HG03108 (cell line): ENCODE results near the gene VEGFA.

ENCODE experiments used
- ATAC-seq: cut with Tn5 transposase; IDR thresholded peaks from one replicate; pipeline ENCODE4 v1.9.1; 2021; ENCODE audit warnings: moderate library complexity; ENCODE audit not compliant: unreplicated experiment

VEGFA gene

DNA sequence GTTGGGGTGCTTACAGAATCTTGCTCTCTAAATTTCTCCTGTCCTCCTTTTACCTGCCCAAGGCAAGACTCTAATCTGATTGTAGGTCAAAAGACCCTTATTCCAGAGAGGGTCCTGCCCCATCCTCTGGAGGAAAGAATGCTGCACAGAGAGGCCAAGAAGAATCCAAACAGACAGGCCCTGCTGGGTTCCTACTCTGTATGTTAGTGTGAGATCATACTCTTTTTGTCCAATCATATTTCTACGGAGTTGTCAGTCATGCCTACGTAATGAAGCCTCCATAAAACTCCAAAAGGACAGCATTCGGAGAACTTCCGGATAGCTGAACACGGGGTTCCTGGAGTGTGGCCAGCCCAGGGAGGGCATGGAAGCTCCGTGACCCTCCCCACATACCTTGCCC lies 50.5 kb downstream of the VEGFA start:
- no peak for ATAC-seq

DNA sequence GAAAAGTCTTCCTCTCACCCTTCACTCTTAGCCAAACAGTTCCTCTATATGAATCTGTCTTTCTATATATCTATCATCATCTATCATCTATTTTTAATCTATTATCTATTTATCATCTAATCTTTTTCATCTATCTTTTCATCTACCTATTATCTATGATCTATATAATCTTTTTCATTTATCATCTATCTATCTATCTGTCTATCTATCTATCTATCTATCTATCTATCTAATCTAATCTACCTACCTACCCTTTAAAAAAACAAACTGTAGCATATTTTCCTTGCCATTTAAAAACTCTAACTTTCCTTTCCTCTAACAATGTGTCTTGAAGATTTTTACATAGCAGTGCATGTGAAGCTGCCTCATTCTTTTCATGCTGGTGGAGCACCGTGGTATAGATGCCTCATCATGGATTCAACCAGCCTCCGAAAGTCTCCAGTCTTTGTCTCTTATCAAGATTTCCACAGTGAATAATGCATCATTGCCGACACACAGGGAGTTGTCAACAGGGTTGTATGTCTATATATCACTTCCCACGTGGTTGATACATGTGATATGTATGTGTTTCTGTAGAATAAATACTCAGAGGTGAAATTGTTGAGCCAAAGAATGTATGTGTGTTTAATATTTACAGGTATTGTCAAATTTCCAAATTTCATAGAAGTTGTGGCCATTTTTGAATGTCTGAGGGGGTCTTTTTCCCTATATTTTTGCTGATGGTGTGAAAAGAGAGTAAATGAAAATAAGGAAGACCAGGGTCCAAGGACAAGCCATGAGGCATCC lies 51.3 kb downstream of the VEGFA start:
- ATAC-seq, result no peak

GRCh38 chr6:43823390-43823789 lies 53.4 kb downstream of the VEGFA start:
- ATAC-seq, result no peak

DNA sequence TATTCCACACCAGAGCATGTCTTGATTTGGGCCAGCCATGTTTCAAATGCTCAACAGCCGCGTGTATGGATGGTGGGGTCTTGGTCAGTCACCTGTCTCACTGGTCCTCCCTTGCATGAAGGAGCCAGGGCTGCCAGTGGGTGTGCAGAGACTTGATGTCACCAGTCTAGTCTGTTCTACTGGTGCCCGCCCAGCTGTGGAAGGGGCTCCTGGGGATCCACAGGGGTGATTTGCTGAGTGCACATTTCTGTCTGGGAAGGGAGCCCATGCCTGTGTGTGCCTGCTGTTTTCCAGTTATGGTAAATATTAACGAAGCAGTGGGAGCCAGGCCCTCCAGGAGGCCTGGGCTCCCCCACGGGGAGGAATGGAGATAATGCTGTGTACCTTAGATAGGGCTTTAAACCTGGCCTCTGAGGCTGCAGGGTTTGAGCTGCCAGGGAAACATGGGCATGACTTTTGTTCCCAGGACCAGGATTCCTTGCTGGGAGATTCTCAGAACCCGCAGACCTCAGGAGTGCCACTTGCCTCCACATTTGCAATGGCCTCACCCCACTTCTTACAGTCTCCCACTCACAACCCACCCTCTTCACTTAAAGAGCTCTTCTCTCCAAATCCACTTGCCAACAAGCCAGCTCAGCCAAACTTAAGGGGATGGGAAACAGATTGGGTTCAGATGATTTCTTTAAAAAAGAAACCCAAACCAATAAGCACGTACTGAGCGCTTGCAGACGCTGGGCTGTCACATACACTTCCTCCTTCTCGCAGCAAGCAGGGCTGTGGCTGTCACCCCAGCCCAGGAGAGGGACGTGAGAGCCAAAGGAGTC lies 54.1 kb downstream of the VEGFA start:
- no peak for ATAC-seq

DNA sequence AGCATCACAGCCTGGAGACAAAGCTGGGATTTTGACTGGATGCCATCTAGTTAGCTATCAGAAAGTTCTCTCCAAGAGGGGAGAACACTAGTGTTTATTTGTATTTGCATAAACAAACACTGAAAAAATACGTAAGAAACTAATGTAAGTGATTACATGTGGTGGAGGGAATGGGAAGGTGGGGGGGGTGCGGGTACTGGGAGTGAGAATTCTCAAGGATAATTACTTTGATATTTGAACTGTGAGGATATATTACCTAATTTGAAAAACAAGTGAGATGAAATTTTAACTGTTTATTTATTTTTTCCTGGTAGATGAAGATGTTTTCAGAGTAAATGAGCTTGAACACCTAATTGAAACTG lies 54.7 kb downstream of the VEGFA start:
- no peak for ATAC-seq

- no peak for ATAC-seq
These were observed 55.4 kb downstream of the VEGFA start for GRCh38 chr6:43825187-43826115.

GRCh38 chr6:43826730-43827129 lies 56.7 kb downstream of the VEGFA start:
- no peak for ATAC-seq

- ATAC-seq, result no peak
These were observed 57.9 kb downstream of the VEGFA start for GRCh38 chr6:43827898-43828297.

- ATAC-seq, result no peak
These were observed 58.7 kb downstream of the VEGFA start for GRCh38 chr6:43828711-43829110.

DNA sequence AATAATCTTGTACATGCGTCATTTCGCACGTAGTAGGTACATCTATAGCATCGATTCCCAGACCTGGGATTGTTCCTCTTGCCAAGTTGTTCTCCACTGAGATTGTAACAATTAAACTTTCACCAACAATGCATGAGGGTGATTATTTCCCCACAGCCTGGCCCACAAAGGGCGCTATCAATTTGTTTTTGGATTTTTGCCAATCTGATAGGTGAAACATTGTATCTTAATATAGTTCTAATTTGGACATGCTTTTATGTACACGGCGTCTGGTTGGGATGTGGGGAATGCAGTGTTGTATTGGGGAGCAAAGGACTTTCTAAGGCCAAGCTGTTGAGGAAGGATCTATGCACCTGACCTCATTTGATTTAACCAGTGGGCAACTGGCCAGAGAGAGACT lies 59.5 kb downstream of the VEGFA start:
- ATAC-seq, result no peak

GRCh38 chr6:43830775-43831174 lies 60.8 kb downstream of the VEGFA start:
- no peak for ATAC-seq

DNA sequence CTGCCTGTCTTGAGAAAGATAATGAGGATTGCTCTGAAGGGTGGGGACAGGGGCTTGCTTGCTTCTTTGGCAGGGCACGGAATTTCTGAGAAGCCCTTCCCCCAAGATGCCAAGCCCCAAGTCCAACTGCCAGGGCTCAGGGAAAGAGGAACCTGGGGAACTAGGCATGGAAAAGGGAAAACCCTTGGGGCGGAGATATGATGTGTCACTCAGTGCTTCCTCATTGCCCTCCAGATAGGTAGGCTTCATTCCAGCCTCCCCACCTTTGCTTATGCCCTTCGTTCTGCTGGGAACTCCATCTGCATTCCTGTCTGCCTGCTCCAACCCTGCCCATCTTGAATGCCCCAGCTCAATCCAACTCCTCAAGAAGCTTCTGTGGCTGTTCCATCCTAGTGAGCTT lies 61.2 kb downstream of the VEGFA start:
- ATAC-seq, result no peak

- no peak for ATAC-seq
These were observed 63.4 kb downstream of the VEGFA start for GRCh38 chr6:43833223-43833995.

DNA sequence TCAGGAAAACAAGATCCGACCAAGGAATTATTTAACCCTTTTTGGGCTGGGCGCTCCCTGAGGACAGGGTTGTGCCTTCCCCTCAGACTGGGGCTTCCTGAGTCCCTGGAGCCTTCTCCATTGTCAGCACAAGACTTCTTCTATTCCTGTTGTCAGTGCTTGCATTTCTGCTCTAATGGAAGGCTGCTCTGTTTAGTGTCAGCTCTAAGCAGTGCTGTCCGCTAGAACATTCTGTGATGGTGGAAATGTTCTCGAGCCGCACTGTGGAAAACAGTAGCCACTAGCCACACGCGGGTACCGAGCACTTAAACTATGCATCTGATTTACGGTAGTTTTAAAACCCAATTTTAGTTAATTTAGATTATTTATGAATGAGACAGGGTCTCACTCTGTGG lies 64.0 kb downstream of the VEGFA start:
- ATAC-seq, result no peak

GRCh38 chr6:43834528-43835155 lies 64.6 kb downstream of the VEGFA start:
- ATAC-seq, result no peak

DNA sequence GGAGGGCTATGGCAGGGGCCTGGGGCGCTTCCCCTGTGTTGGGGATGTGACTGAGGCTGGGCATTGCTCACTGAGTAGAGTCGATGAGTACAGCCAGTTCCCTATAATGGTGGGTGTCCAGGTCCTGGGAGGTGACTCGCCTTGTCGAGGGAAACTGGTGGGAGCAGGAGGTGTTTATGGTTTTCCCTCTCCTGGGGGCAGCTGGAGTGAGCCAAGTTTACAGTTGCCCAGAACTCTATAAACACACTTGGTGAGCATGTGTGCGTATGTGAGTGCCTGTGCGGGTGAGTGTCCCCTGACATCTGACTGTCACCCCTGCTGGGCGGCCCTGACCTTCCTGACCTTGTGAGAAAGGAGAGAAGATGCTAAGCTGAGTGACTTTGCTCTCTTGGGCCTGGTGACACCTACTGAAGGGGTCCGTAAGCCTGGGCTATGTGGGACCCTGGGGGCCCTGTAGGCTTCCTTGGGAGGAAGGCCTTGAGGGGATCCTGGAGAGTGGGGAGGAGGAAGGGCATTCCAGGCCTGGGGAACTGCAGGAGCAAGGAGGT lies 65.9 kb downstream of the VEGFA start:
- no peak for ATAC-seq
